GM19463 (cell line): ENCODE results near the gene NEU1.
"Not testable (repeated sequence)": the region's sequence is repeated elsewhere in the genome, so short reads cannot be mapped to it uniquely, and the experiment has no call there.

ENCODE experiments used
- ATAC-seq: cut with Tn5 transposase; IDR thresholded peaks from one replicate; pipeline ENCODE4 v1.9.1; 2021; ENCODE audit warnings: mild to moderate bottlenecking, moderate library complexity; ENCODE audit not compliant: unreplicated experiment

Gene NEU1

DNA sequence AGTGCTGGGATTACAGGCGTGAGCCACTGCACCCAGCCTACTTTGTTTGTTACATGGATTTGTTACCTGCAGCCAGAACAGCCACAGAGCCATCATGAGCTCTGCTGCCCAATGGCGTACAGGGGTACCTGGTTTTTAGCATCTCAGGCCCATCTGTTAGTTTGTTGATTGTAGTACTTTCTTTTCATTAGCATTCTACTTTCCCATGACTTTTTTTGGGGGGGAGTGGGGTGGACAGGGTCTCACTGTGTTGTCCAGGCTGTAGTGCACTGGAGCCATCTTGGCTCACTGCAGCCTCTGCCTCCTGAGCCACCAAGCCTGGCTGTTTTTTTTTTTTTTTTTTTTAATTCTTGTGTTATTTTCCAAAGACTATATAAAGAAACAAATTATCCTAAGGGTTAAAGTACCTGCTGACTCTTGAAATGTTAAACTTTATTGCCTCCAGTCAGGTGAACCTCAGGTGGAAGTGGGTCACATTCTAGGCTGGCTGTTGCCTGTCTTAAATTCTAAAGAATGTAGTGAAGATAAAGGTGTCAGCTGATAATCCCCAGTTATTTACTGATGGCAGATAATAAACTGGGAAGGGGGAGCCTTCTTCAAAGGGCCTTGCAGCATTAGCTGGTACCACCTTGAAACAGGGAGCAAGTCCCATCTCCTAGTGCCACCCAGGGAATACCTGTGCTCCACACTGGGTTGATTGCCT lies 15.2 kb downstream of the NEU1 start:
- no peak for ATAC-seq

DNA sequence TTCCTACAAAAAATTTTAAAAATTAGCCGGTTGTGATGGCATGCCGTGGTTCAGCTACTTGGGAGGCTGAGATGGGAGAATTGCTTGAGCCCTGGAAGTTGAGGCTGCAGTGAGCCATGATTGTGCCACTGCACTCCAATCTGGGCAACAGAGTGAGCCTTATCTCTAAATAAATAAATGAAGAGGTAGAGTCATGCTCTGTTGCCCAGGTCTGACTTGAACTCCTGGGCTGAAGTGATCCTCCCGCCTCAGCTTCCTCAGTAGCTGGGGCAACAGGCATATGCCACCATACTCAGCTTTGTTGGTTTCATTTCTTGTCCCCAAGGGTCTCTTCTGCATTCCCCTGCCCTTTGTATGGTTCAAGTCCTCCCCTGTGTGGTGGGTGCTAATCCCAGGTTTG lies 18.1 kb downstream of the NEU1 start:
- no peak for ATAC-seq

DNA sequence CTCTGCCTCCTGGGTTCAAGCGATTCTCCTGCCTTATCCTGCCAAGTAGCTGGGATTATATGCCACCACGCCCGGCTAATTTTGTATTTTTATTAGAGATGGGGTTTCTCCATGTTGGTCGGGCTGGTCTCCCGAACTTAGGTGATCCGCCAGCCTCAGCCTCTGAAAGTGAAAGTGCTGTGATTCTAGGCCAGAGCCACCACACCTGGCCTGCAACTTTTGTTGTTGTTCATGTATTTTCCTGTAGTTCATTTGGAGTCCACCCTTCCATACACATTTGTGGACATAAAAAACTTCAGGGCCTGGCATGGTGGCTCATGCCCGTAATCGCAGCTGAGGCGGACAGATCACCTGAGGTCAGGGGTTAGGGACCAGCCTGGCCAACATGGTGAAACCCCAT lies 20.6 kb downstream of the NEU1 start:
- no peak for ATAC-seq

DNA sequence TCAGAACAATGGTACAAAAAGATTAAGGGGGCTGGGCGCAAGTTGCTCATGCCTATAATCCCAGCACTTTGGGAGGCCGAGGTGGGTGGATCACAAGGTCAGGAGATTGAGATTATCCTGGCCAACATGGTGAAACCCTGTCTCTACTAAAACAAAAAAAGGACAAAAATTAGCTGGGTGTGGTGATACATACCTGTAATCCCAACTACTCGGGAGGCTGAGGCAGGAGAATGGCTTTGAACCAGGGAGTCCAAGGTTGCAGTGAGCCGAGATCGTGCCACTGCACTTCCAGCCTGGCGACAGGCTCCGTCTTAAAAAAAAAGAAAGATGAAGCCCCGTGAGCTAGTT lies 22.9 kb downstream of the NEU1 start:
- ATAC-seq, result not testable (repeated sequence)

DNA sequence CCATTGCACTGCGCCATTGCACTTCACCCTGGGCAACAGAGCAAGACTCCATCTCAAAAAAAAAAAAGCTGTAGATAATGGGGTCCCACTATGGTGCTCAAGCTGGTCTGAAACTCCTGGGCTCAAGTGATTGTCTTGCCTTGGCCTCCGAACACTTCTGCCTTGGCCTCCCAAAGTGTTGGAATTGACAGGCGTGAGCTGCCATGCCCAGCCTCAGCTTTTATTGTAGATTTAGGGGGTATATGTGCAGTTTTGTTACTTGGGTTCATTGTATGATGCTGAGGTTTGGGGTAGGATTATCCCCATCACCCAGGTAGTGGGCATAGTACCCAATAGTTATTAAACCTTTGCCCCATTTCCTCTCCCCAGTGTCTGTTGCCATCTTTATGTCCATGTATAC lies 23.7 kb downstream of the NEU1 start:
- no peak for ATAC-seq

DNA sequence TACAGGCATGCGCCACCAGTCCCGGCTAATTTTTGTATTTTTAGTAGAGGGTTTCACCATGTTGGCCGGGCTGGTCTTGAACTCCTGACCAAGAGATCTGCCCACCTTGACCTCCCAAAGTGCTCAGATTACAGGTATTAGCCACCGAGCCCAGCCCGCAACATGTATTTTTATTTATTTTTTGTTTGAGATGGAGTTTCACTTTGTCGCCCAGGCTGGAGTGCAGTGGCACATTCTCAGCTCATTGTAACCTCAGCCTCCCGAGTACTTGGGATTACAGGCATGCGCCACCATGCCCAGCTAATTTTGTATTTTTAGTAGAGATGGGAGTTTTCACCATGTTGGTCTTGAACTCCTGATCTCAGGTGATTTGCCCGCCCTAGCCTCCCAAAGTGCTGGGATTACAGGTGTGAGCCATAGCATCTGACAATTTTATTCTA lies 24.5 kb downstream of the NEU1 start:
- ATAC-seq, result not testable (repeated sequence)

DNA sequence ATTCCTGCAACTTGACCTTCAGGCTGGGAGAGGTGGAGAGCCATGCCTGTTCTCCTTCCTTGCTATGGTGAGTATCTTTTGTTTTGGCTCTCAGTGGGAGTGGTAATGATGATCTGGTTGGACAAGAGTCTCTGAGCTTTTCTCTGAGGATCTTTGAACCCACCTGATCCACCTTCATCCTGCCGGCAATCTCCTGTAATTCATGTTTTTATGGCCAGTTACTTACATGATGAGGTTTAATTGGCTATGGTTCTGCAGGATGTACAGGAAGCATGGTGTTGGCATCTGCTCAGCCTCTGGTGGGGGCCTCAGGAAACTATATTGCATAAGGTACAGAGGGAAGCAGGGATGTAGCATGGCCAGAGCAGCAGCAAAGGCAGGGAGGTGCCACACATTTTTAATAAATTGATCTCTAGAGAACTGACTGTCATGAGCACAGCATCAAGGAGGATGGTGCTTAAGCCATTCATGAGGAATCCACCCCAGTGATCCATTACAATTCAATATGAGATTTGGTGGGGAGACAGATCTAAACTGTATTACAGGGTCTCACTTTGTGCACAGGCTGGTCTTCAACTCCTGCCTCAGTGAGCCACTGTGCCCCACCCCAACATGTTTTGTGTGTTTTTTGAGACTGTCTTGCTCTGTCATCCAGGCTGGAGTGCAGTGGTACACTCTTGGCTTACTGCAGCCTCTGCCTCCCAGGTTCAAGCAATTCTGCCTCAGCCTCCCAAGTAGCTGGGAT lies 25.1 kb downstream of the NEU1 start:
- ATAC-seq, result no peak

DNA sequence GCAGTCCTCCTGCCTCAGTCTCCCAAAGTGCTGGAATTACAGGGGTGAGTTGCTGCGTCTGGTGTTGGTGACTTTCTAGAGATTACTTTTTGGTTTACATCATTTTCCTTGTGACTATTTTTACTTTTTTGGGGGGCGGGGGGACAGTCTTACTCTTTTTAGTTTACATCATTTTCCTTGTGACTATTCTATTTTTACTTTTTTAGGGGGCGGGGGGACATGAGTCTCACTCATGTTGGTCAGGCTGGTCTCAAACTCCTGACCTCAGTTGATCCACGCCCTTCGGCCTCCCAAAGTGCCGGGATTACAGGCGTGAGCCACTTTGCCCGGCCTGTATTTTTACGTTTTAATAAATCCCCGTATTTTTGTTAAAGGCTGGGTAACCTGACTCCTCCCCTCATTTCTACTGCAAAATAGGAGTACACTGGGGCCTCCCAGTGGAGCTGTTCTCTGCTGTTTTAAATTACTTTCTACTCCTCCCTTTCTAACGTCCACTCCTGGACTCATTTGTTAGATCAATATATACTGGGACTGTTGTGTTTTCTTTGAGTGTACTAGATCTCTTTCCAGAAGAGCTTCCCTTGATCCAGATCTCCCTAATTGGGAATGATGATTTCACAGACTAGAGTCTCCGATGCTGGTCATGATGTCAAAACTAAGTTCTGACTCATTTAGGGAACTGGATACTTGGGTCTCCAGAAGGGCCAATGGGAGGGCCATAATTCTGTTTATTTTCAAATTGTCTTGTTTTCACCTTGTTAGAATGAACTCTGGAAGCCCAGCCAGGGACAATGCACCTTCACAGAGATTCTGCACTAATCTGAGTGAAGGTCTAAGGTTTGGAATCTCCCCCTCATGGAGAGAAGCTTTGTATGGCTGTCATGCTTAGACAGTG lies 25.9 kb downstream of the NEU1 start:
- ATAC-seq, result no peak

DNA sequence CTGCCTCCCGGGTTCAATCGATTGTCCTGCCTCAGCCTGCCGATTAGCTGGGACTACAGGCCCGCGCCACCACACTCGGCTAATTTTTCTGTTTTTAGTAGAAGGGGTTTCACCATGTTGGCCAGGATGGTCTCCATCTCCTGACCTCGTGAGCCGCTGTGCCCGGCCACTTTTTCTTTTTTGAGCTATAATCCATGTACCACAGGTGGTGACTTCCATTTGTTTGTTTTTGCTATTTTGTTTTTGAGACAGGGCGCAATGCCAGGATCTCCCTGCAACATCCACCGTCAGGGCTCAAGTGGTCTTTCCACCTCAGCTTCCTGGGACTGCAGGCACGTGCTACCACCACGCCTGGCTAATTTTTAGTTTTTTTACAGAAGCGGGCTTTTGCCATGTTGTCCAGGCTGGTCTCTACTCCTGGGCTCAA lies 26.6 kb downstream of the NEU1 start:
- no peak for ATAC-seq

DNA sequence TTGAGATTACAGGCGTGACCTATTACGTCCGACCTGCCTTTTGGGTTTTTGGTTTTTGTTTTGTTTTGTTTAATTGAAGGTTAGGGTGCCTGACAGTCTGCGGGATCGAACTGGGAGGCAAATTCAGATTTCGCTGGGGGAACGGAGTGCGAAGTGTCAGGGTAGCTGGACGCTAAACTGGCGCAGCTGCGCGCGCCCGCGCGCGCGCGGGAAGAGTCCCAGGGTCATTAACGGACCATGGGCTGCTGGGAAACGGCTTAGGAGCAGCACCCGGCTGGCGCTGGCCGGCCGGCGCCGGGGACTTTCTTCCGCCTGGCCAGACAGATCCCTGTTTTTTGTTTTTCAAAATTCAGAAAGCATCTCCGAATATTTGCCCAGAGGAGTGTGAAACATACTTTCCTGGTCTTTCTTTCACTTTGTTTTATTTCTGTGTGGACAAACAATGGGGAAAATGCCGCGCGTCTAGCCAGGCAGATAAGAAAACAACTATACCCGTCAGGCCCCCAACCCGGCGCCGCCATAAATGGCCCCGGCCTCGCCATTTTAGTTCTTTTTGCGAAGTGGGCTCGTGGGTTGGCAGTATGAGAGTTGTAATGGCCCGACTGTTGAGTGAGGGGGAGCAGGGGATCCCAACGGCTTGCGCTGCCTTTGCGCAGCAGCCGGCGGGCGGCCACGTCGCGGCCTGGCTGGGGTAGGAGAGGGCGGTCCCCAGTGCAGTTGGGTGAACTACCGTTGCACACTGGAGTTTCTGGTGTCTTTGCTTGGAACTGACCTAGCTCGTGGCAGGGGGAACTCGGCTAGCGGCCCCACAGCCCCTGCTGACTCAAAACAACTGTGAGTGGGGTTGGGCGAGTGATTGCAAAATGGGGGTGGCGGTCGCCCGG lies 28.0 kb downstream of the NEU1 start:
- peak; percentile 65 for ATAC-seq

DNA sequence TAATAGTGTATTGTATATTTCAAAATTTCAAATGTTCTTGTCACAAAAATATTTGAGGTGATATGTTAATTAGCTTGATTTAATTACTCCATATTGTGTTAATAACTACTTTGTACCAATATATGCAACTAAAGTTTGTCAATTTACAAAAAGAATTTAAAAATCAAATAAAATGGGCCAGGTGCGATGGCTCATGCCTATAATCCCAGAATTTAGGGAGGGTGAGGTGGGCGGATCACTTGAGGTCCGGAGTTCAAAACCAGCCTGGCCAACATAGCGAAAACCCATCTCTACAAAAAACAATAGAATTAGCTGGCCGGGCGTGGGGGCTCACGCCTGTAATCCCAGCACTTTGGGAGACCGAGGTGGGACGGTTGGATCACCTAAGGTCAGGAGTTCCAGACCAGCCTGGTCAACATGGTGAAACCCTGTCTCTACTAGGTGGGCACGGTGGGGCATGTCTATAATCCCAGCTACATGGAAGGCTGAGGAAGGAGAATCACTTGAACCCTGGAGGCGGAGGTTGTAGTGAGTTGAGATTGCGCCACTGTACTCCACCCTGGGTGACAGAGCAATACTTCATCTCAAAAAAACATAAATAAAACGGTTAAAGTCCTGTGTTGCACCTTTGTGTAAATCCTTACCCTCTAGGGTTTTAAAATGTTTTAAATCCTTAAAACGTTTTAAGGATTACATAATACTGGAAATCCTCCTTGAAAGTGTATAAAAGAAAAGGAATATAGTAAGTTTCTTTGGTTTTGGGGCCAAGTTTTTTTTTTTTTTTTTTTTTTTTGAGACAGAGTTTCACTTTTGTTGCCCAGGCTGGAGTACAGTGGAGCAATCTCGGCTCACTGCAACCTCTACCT lies 31.0 kb downstream of the NEU1 start:
- no peak for ATAC-seq

DNA sequence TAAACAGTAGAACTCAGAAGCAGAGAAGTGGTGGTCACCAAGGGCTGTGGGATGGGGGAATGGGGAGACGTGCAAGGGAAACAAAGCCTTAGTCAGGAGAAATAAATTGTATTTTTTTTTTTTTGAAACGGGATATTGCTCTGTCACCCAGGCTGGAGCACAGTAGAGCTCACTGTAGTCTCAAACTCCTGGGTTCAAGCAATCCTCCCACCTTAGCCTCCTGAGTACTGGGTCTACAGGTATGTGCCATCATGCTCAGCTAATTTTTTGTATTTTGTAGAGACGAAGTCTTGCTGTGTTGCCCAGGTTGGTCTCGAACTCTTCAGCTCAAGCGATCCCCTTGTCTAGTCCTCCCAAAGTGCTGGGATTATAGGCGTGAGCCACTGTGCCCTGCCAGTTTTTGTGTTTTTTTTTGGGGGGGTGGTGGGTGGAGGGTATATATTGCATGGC lies 31.7 kb downstream of the NEU1 start:
- no peak for ATAC-seq

DNA sequence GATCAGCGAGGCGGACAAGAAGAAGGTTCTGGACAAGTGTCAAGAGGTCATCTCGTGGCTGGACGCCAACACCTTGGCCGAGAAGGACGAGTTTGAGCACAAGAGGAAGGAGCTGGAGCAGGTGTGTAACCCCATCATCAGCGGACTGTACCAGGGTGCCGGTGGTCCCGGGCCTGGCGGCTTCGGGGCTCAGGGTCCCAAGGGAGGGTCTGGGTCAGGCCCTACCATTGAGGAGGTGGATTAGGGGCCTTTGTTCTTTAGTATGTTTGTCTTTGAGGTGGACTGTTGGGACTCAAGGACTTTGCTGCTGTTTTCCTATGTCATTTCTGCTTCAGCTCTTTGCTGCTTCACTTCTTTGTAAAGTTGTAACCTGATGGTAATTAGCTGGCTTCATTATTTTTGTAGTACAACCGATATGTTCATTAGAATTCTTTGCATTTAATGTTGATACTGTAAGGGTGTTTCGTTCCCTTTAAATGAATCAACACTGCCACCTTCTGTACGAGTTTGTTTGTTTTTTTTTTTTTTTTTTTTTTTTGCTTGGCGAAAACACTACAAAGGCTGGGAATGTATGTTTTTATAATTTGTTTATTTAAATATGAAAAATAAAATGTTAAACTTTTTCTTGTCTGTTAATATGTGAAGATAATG lies 32.9 kb downstream of the NEU1 start:
- no peak for ATAC-seq

DNA sequence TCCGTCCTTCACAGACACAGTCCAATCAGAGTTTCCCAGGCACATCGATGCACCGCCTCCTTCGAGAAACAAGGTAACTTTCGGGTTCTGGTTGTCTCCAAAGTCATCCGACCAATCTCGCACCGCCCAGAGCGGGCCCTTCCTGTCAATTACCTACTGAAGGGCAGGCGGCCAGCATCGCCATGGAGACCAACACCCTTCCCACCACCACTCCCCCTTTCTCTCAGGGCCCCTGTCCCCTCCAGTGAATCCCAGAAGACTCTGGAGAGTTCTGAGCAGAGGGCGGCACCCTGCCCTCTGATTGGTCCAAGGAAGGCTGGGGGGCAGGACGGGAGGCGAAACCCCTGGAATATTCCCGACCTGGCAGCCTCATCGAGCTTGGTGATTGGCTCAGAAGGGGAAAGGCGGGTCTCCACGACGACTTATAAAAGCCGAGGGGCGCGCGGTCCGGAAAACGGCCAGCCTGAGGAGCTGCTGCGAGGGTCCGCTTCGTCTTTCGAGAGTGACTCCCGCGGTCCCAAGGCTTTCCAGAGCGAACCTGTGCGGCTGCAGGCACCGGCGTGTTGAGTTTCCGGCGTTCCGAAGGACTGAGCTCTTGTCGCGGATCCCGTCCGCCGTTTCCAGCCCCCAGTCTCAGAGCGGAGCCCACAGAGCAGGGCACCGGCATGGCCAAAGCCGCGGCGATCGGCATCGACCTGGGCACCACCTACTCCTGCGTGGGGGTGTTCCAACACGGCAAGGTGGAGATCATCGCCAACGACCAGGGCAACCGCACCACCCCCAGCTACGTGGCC lies 35.1 kb downstream of the NEU1 start, which contains the start of gene HSPA1B:
Gene HSPA1B (plus strand): TSS at position 453 of the 794 bp plus-strand sequence. CDS start 213 bp downstream, at position 666.
- ATAC-seq, result peak; percentile 64

DNA sequence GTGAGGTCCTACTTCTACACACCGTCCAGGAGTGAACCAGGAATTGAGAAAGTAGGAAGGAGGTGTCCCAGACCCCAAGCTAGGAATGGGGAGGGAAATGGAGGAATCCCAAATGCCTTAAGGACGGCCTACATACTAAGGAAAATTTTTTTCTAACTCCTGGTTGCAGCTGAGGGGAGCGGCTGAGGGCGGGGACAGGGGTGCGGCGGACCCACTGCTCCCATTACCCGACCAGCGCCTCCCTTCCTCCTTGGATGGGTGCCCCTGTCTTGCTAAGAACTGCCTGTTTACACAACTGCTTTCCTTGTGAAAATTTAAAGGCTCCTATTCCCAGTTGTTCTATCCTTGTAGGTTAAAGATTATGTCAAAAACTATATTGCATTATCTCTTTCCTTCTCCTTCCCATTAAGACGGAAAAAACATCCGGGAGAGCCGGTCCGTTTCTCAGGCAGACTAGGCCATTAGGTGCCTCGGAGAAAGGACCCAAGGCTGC lies 35.8 kb downstream of the NEU1 start:
- peak; percentile 19 for ATAC-seq

DNA sequence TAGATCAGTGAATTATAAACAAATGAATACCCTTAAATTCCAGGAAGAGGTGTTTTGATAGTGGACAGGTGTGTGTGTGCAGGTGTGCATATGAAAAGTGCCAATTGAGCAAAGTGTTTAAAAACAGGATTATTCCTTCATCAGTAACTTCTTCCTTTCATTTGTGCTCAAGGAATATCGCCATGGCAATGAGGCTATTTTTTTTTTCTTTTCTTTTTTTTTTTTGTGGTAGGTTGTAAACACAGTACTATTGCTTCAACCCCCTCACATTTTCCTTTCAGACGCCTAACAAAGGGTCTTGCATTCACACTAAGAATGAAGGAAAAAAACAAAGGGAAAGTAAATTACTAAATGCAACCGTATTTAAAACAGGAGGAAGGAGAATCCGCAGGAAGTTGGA lies 37.1 kb downstream of the NEU1 start:
- ATAC-seq, result no peak

DNA sequence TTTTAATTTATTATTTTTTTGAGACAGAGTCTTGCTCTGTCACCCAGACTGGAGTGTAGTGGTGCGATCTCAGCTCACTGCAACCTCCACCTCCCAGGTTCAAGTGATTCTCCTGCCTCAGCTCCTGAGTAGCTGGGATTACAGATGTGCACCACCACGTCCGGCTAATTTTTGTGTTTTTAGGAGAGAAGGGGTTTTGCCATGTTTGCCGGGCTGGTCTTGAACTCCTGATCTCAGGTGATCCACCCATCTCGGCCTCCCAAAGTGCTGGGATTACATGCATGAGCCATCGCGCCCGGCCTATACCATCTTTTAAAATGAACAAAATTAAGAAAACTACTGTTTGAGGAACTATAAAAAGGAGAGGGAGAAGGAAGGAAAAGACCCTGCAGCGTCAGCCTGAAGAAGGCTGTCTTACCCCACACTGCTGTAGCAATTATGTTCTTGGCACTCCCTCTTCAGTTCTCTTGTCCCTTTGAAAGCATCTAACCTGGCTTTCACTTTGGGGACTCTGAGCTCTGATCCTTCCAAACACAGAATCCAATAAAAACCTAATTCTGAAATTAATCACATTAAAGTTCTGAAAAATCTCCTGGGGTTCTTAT lies 38.9 kb downstream of the NEU1 start:
- not testable (repeated sequence) for ATAC-seq
